ENCODE measurements around the gene EXOSC6.
"Not testable (repeated sequence)": the region's sequence is repeated elsewhere in the genome, so short reads cannot be mapped to it uniquely, and the experiment has no call there.

Gene EXOSC6

GRCh38 chr16:70251629-70252354 lies at the start of gene EXOSC6:
Gene EXOSC6 (minus strand): TSS chr16:70251940. CDS start chr16:70251900, 40 bp downstream.
- DNase-seq = peak; percentile 90

GRCh38 chr16:70301121-70301520 lies 49.4 kb upstream of the EXOSC6 start:
- DNase-seq = no peak

GRCh38 chr16:70298988-70299938 lies 47.5 kb upstream of the EXOSC6 start, which contains the start of gene DDX19B:
Gene DDX19B (plus strand): TSS chr16:70299186. CDS start chr16:70299298, 112 bp downstream.
- DNase-seq = peak; percentile 51

DNA sequence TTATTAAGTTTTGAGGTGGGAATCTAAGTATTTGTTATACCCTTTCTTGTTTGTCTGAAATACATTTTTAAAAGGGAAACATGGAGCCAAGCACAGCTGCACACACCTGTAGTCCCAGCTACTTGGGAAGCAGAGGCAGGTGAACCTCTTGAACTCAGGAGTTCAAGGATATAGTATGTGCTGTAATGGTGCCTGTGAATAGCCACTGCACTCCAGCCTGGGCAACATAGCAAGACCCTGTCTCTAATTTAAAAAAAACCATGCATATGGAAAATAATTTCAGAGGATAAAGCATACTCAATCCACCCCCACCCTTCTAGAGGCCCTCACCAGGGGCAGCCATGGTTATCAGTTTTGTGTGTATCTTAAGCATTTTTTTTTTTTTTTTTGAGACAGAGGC lies 43.9 kb upstream of the EXOSC6 start:
- DNase-seq = no peak

- DNase-seq = no peak
Measured at GRCh38 chr16:70294385-70295025, 42.8 kb upstream of the EXOSC6 start.

DNA sequence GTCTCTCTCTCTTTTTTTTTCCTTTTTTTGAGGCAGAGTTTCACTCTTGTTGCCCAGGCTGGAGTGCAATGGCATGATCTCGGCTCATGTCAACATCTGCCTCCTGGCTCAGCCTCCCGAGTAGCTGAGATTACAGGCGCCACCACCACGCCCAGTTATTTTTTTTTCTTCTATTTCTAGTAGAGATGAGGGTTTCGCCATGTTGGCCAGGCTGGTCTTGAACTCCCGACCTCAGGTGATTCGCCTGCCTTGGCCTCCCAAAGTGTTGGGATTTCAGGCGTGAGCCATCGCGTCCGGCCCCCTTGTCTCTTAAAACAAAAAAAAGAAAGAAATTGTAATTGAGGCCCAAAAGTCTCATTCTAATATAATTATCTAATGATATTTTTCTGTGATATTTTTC lies 40.4 kb upstream of the EXOSC6 start:
- DNase-seq = not testable (repeated sequence)

DNA sequence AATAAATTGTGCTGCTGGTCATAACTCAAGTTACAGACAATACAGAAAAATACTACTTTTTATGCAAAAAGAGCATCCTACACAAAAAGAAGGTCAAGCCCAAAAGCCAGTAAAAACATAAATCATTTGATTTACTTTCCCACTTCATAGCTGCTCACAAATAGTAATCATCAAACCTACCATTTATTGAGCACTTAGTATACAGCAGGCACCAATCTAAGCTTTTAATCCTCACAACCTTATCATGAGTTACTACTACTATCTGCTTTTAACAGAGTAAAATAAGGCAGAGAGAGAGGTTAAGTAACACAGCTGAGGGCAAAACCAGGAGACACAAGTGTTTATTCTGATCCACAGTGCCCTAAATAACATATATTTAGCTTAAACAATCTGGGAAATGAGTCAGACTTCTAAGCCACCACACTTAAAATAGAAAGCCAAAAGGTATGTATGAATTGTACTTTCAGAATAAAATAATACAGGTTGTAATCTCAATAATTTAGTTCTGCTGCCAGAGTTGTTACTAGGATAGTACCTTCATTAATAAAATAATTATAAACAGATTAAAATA lies 39.3 kb upstream of the EXOSC6 start:
- no peak for DNase-seq

GRCh38 chr16:70289229-70290094 lies 37.7 kb upstream of the EXOSC6 start, which contains the start of gene AARS1:
Gene AARS1 (minus strand): TSS chr16:70289506. CDS start chr16:70282763, 6,743 bp downstream.
- DNase-seq = peak; percentile 92

DNA sequence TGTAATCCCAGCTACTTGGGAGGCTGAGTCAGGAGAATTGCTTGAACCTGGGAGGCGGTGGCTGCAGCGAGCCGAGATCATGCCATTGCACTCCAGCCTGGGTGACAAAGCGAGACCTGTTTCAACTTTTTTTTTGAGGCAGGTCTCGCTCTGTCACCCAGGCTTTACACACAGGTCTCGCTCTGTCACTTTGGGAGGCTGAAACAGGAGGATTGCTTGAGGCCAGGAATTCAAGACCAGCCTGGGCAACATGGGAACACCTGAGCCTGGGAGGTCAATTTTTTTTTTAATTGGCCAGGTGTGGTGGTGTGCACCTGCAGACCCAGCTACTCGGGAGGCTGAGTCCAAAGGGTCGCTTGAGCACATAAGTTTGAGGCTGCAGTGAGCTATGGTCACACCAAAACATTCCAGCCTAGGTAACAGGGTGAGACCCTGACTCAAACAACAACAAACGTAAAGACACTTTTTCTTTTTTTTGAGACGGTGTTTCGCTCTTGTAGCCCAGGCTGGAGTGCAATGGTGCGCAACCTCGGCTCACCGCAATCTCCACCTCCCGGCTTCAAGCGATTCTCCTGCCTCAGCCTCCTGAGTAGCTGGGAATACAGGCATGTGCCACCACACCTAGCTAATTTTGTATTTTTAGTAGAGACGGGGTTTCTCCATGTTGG lies 35.7 kb upstream of the EXOSC6 start:
- DNase-seq = not testable (repeated sequence)

- no peak for DNase-seq
Measured at GRCh38 chr16:70276392-70276791, 24.7 kb upstream of the EXOSC6 start.

GRCh38 chr16:70271696-70272095 lies 20.0 kb upstream of the EXOSC6 start:
- DNase-seq = no peak

DNA sequence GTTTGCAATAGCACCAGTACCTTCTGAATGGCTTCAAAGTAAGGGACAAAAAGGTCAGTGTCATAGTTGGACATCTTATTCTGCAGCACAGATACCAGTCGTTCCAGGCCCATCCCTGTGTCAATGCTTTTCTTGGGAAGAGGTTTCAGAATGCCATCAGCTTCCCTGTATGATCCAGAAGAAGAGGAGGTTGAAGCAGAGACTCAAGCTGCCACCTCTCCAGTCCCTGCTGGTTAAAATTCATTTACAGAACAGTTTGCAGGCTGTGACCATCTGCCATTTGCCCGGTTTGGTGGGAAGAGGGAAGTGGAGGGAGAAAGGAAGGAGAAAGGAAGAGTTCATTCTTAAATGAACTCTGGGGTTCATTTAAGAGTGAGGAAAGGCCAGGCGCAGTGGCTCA lies 18.4 kb upstream of the EXOSC6 start:
- no peak for DNase-seq

DNA sequence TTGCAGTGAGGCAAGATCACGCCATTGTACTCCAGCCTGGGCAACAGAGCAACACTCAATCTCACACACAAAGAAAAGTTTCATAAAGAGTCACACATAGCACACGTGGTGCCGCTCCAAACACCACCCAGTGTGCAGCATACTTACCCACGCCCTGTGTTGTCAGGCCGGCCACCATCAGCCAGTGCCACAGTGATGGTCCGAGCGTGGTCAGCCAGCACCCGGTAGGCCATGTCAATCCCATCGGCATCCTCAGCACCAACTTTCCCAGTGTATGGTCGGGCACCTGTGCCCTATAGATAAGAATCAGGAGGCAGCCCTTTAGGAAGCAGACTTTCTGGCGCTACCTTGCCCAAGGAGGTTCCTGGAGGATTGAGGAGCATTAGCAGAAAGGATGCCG lies 17.7 kb upstream of the EXOSC6 start:
- DNase-seq = no peak

GRCh38 chr16:70267922-70268321 lies 16.2 kb upstream of the EXOSC6 start:
- DNase-seq = not testable (repeated sequence)

DNA sequence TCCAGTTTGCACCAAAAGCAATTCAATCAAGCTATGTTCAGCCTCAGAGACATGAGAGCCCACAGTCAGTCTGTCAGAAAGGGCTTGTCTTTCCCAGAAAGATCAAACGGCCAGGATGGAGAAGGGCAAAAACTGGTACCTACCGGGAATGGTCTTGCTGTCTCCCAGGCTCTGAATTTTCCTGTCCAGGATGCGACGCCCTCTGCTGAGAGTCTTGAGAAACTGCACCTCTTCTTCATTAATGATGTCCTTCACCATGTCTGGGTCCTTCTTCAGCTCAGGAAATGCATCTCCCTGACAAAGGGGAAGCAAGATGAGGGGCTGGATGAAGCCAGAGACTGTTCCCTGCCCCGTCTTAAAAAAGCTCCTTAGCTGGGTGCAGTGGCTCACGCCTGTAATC lies 15.8 kb upstream of the EXOSC6 start:
- DNase-seq = no peak

DNA sequence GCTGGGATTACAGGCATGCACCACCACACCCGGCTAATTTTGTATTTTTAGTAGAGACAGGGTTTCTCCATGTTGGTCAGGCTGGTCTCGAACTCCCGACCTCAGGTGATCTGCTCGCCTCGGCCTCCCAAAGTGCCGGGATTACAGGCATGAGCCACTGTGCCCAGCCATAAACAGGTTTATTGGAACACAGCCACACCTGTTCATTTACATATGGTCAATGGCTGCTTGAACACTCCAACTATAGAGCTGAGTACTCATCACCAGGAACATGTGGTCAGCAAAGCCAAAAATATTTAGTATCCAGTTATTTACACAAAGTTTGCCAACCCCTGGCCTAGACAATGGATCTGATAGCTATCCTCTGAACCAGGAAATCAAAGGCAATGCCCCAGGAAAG lies 8.2 kb upstream of the EXOSC6 start:
- DNase-seq = not testable (repeated sequence)

DNA sequence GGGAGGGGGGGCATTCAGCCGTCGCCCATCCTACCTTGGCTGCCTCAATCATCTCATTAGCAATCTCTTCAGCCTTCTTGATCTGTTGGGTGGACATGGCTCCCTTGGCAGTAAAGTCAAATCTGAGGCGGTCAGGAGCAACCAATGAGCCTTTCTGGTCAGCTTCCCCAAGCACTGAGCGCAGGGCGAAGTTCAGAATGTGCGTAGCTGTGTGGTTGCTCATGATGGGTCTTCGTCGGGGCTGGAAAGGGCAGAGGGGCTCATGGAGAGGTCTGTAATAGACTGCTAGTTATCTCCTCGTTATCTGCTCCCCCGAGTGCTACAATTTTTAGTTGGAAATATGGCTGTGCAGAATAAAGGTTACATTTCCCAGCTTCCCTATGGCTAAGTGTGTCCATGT lies 7.2 kb upstream of the EXOSC6 start:
- no peak for DNase-seq

GRCh38 chr16:70258065-70258464 lies 6.3 kb upstream of the EXOSC6 start:
- no peak for DNase-seq

- DNase-seq = no peak
Measured at GRCh38 chr16:70257391-70257790, 5.7 kb upstream of the EXOSC6 start.

DNA sequence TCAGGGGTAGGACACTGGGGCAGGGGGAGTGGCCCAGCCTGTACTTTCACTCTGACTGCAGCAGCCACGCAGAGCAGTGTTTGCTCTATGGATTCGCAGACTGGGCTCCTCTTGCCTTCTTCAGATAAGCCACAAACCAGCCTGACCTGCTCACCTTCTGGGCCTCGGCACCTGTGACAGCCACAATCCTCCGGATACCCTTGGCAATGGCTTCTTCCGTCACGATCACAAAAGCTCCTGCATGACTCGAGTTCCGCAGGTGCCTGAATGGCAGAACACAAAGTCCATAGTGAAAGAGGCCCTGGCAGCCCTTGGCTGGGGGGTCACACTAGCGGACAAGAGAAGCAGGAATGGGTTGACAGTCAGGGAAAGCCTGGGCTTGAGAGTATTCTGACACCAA lies 3.8 kb upstream of the EXOSC6 start:
- DNase-seq = no peak

- no peak for DNase-seq
Measured at GRCh38 chr16:70254965-70255286, 3.2 kb upstream of the EXOSC6 start.

Measured in activated CD8-positive, alpha-beta memory T cell treated with anti-CD3 and anti-CD28 coated beads, Interleukin-2, amount 50 U/mL, for 4 hours (primary cell).